ENCODE data around the gene ANKS1B. TPM values are rescaled to one million over a fixed set of nuclear protein-coding genes. Genes with fewer than 3 reads are reported as not detected.

ANKS1B gene
- total RNA-seq, 1 donor from 2014 or later, result 11.3 TPM

GRCh38 chr12:98733667-98734350 is 1250.9 kb downstream of the ANKS1B start:
- Mint-ChIP-seq H3K4me1 (ENCODE audit: low read depth, unreplicated experiment) (peaks cover 2% of the 10 kb centered on the region), H3K4me3 (ENCODE audit: unreplicated experiment) (no peak overlapping the region), H3K9me3 (ENCODE audit: unreplicated experiment) (no peaks in the 10 kb centered on the region), H3K27me3 (ENCODE audit: unreplicated experiment) (peaks cover 3% of the 10 kb centered on the region), H3K36me3 (ENCODE audit: unreplicated experiment) (no peaks in the 10 kb centered on the region), H3K27ac (ENCODE audit: unreplicated experiment) (no peak overlapping the region)
- TF ChIP-seq, protein P1, sequence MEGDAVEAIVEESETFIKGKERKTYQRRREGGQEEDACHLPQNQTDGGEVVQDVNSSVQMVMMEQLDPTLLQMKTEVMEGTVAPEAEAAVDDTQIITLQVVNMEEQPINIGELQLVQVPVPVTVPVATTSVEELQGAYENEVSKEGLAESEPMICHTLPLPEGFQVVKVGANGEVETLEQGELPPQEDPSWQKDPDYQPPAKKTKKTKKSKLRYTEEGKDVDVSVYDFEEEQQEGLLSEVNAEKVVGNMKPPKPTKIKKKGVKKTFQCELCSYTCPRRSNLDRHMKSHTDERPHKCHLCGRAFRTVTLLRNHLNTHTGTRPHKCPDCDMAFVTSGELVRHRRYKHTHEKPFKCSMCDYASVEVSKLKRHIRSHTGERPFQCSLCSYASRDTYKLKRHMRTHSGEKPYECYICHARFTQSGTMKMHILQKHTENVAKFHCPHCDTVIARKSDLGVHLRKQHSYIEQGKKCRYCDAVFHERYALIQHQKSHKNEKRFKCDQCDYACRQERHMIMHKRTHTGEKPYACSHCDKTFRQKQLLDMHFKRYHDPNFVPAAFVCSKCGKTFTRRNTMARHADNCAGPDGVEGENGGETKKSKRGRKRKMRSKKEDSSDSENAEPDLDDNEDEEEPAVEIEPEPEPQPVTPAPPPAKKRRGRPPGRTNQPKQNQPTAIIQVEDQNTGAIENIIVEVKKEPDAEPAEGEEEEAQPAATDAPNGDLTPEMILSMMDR (IDR thresholded peaks at IDR 0.05; ENCODE audit: partially characterized antibody, unreplicated experiment), result no peak
- DNase-seq, result no peak

GRCh38 chr12:98730412-98730811 is 1254.3 kb downstream of the ANKS1B start:
- Mint-ChIP-seq H3K4me1 (ENCODE audit: low read depth, unreplicated experiment) (no peaks in the 10 kb centered on the region), H3K4me3 (ENCODE audit: unreplicated experiment) (no peak overlapping the region), H3K9me3 (ENCODE audit: unreplicated experiment) (no peaks in the 10 kb centered on the region), H3K27ac (ENCODE audit: unreplicated experiment) (no peak overlapping the region), H3K27me3 (ENCODE audit: unreplicated experiment) (peaks cover 1% of the 10 kb centered on the region), H3K36me3 (ENCODE audit: unreplicated experiment) (no peaks in the 10 kb centered on the region)
- TF ChIP-seq, protein P1 (IDR thresholded peaks at IDR 0.05; ENCODE audit: partially characterized antibody, unreplicated experiment), result no peak
- DNase-seq, result no peak

DNA sequence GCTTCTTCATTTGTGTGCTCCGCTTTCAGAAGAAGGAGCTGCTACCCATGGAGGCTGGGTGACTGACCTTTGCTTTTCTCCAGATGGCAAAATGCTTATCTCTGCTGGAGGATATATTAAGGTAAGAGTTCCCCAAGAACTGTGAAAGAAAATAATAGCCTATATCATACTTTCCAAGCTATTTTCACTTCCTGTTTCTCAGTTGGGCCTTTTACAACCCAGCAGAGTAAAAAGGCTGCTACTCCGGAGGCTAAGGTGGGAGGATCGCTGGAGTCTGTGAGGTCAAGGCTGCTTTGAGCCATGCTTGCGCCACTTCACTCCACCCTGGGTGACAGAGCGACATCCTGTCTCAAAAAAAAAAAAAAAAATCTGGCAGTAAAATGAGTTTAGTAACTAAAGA is 1257.5 kb downstream of the ANKS1B start:
- Mint-ChIP-seq H3K4me1 (ENCODE audit: low read depth, unreplicated experiment) (no peaks in the 10 kb centered on the region), H3K9me3 (ENCODE audit: unreplicated experiment) (no peaks in the 10 kb centered on the region), H3K36me3 (ENCODE audit: unreplicated experiment) (no peaks in the 10 kb centered on the region), H3K27me3 (ENCODE audit: unreplicated experiment) (no peaks in the 10 kb centered on the region), H3K27ac (ENCODE audit: unreplicated experiment) (no peak overlapping the region), H3K4me3 (ENCODE audit: unreplicated experiment) (no peak overlapping the region)
- TF ChIP-seq, protein P1 (IDR thresholded peaks at IDR 0.05; ENCODE audit: partially characterized antibody, unreplicated experiment), result no peak
- DNase-seq, result no peak

DNA sequence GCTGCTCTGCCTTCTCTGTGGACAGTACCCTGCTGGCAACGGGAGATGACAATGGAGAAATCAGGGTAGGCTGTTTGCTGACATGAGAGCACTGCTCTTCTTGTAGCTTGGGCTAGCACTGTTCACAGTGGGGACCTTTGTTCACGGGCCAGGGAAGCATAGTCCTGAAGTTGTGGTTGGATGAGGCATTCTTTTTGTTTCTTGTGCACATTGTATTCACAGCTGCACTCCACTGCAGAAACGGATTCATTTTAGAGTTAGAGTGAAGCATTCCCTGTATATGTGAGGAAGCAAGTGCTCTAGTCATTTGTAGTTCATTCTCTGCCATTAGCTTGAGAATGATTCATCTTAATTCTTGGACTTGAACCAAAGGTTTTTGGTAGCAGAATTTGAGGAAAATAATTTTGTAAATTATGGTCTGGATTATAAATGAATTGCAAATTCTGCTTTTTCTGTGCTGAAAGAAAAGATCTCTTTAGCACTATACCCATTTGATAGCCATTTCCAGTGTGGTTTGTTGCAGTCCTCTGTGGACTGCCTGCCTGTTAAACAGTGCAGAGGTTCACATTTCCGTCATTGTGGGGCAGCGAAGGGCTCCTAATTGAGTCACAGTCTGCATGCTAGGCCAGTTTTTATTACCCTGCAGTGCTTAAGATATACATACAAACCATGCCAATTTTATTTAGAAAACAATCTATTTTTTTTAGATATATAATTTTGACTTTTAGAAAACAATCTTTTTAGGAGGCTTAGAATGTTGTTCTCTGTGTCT is 1259.1 kb downstream of the ANKS1B start:
- Mint-ChIP-seq H3K27me3 (ENCODE audit: unreplicated experiment) (no peaks in the 10 kb centered on the region), H3K9me3 (ENCODE audit: unreplicated experiment) (no peaks in the 10 kb centered on the region), H3K36me3 (ENCODE audit: unreplicated experiment) (no peaks in the 10 kb centered on the region), H3K4me3 (ENCODE audit: unreplicated experiment) (no peak overlapping the region), H3K4me1 (ENCODE audit: low read depth, unreplicated experiment) (no peaks in the 10 kb centered on the region), H3K27ac (ENCODE audit: unreplicated experiment) (no peak overlapping the region)
- TF ChIP-seq, protein P1 (IDR thresholded peaks at IDR 0.05; ENCODE audit: partially characterized antibody, unreplicated experiment), result peak; percentile 34
- DNase-seq, result peak; percentile 70

Data from glutamatergic neuron (in vitro differentiated cells).